Smooth muscle cell (in vitro differentiated cells): ENCODE measurements around the gene EEF1G. TPM values are rescaled to one million over a fixed set of nuclear protein-coding genes. Genes with fewer than 3 reads are reported as not detected.

ENCODE experiments used
- DNase-seq: peaks from one replicate; lab custom pipeline; 2025; ENCODE audit not compliant: unreplicated experiment; lab: John Stamatoyannopoulos, UW
- H2AFZ ChIP-seq: fragments of 200-600 bp; sonication (generic); 2 replicates; pipeline ENCODE4 v1.6.0; 2016; ENCODE audit warnings: antibody characterized with exemption, low read depth, mild to moderate bottlenecking
- H3F3A ChIP-seq: fragments of 200-600 bp; sonication (generic); 2 replicates; pipeline ENCODE4 v1.6.0; 2017; ENCODE audit warnings: antibody characterized with exemption, low read depth
- H3K27ac ChIP-seq: fragments of 200-600 bp; sonication (generic); 2 replicates; pipeline ENCODE4 v1.5.1; 2016; ENCODE audit warnings: low read depth, mild to moderate bottlenecking
- H3K27me3 ChIP-seq: fragments of 200-600 bp; sonication (generic); 2 replicates; pipeline ENCODE4 v1.6.1; 2016; ENCODE audit warnings: low read depth, mild to moderate bottlenecking
- H3K36me3 ChIP-seq: fragments of 200-600 bp; sonication (generic); 2 replicates; pipeline ENCODE4 v1.5.1; 2016; ENCODE audit warnings: low read depth
- H3K4me1 ChIP-seq: fragments of 200-600 bp; sonication (generic); 2 replicates; pipeline ENCODE4 v1.5.1; 2016; ENCODE audit warnings: low read depth
- H3K4me2 ChIP-seq: fragments of 200-600 bp; sonication (generic); 2 replicates; pipeline ENCODE4 v1.6.0; 2016; ENCODE audit warnings: mild to moderate bottlenecking
- H3K4me3 ChIP-seq: fragments of 200-600 bp; sonication (generic); 2 replicates; pipeline ENCODE4 v1.5.1; 2016; ENCODE audit warnings: mild to moderate bottlenecking
- H3K79me2 ChIP-seq: fragments of 200-600 bp; sonication (generic); 2 replicates; pipeline ENCODE4 v1.6.0; 2016; ENCODE audit warnings: low read depth, mild to moderate bottlenecking
- H3K9ac ChIP-seq: fragments of 200-600 bp; sonication (generic); 2 replicates; pipeline ENCODE4 v1.6.0; 2016; ENCODE audit warnings: low read depth
- H3K9me3 ChIP-seq: fragments of 200-600 bp; sonication (generic); replicated peaks from 2 replicates; pipeline ENCODE4 v1.5.1; 2016; ENCODE audit warnings: low read depth
- H4K20me1 ChIP-seq: fragments of 200-600 bp; sonication (generic); 2 replicates; pipeline ENCODE4 v1.6.0; 2016; ENCODE audit warnings: low read depth
- WGBS: methylation state at CpG from one replicate; pipeline ENCODE4 v1.1.7; 2016; ENCODE audit warnings: low lambda C conversion rate; 5-methylcytosine and 5-hydroxymethylcytosine counted together
- polyA plus RNA-seq: library from polyadenylated mRNA; unstranded; fragments of >200 nt; fragmentation: Nextera tagmentation; extraction: Ambion mirVana; gene quantifications from 2 replicates; pipeline ENCODE4 v1.2.1, GENCODE V29; 2016
- total RNA-seq: library from RNA; depleted of rRNA; stranded (reverse); fragments of >200 nt; gene quantifications from 2 replicates; pipeline ENCODE4 v1.2.3, GENCODE V29; 2014
- TF ChIP-seq, protein P1 (sequence below): fragments of 200-600 bp; sonication (generic); IDR thresholded peaks from 2 replicates; pipeline ENCODE4 v1.5.1; 2017; ENCODE audit warnings: borderline replicate concordance, mild to moderate bottlenecking, antibody characterized with exemption; ENCODE audit not compliant: insufficient read depth, poor library complexity, severe bottlenecking

Gene EEF1G
- total and polyA plus RNA-seq, 2 experiments from 2014 or later = 433 to 773 TPM

DNA sequence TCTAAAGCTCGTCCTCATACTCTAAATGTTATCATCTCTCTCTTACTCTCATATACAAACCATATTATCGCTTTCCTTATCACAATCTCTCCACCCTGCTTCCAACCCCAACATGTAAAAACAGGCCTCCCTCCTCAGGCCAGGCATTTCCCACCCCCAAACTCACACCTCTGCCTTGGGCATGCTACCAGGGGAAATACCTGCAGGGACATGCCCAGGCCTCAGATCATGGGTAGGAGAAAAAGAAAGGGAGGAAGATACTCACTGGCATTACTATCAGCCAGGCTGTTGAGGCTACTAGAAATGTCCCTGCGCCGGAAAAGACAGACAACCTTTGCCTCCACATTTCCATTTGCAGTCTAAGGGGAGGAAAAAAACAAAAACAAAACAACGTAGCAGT lies 26.2 kb upstream of the EEF1G start:
- no peaks in the 10 kb centered on the region for H3K27me3 ChIP-seq
- H3K4me1 ChIP-seq = peaks cover 15% of the 10 kb centered on the region
- WGBS = 46% methylated on average over 5 of the region's 5 CpGs
- H3F3A ChIP-seq = peaks cover 11% of the 10 kb centered on the region
- H3K27ac ChIP-seq = peak overlapping the region; percentile 82
- H3K4me3 ChIP-seq = peak overlapping the region; percentile 91
- H3K36me3 ChIP-seq = no peaks in the 10 kb centered on the region
- H3K9me3 ChIP-seq = no peaks in the 10 kb centered on the region
- H3K9ac ChIP-seq = peak overlapping the region; percentile 97
- H2AFZ ChIP-seq = no peak overlapping the region
- H4K20me1 ChIP-seq = peaks cover 31% of the 10 kb centered on the region
- TF ChIP-seq, protein P1, sequence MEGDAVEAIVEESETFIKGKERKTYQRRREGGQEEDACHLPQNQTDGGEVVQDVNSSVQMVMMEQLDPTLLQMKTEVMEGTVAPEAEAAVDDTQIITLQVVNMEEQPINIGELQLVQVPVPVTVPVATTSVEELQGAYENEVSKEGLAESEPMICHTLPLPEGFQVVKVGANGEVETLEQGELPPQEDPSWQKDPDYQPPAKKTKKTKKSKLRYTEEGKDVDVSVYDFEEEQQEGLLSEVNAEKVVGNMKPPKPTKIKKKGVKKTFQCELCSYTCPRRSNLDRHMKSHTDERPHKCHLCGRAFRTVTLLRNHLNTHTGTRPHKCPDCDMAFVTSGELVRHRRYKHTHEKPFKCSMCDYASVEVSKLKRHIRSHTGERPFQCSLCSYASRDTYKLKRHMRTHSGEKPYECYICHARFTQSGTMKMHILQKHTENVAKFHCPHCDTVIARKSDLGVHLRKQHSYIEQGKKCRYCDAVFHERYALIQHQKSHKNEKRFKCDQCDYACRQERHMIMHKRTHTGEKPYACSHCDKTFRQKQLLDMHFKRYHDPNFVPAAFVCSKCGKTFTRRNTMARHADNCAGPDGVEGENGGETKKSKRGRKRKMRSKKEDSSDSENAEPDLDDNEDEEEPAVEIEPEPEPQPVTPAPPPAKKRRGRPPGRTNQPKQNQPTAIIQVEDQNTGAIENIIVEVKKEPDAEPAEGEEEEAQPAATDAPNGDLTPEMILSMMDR = no peak
- peak overlapping the region; percentile 95 for H3K4me2 ChIP-seq
- DNase-seq = no peak
- peaks cover 30% of the 10 kb centered on the region for H3K79me2 ChIP-seq

DNA sequence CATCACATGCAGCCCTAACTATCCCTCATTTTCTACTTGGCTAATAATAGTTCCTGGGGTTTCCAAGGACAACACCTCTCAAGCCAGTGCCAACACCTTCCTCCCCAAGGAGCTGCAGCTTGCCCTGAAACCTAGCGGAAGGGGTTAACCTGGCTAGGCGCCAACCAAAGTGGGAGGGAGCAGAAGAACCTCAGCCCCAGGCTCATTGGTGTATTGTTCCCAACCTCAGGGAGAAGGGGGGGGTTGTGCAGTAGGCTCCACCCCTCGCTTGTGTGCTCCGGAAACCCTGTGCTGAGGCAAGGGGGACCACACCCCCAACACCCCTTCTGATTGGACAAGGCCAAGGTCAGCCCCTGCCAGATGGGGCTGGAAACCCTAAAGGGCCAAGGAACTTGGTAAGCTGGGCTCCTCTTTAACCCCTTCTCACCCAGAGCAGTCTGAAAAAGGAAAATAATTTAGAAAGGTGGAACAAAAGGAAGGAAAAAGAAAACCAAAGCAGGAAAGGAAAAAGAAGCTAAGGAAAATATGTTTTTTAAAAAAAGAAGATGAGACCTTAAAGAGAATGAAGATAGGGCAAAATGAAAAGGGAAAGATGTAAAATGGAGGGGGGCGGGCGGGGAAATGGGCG lies 25.5 kb upstream of the EEF1G start:
- no peaks in the 10 kb centered on the region for H3K27me3 ChIP-seq
- peaks cover 31% of the 10 kb centered on the region for H4K20me1 ChIP-seq
- peak overlapping the region; percentile 91 for H3K4me3 ChIP-seq
- no peak overlapping the region for H2AFZ ChIP-seq
- peak overlapping the region; percentile 95 for H3K4me2 ChIP-seq
- peaks cover 14% of the 10 kb centered on the region for H3K4me1 ChIP-seq
- 51% methylated on average over 7 of the region's 7 CpGs for WGBS
- H3K9me3 ChIP-seq = no peaks in the 10 kb centered on the region
- H3F3A ChIP-seq = peaks cover 11% of the 10 kb centered on the region
- DNase-seq = peak; percentile 24
- H3K79me2 ChIP-seq = peaks cover 30% of the 10 kb centered on the region
- TF ChIP-seq, protein P1 = no peak
- H3K36me3 ChIP-seq = no peaks in the 10 kb centered on the region
- H3K9ac ChIP-seq = peak overlapping the region; percentile 97
- H3K27ac ChIP-seq = peak overlapping the region; percentile 82

DNA sequence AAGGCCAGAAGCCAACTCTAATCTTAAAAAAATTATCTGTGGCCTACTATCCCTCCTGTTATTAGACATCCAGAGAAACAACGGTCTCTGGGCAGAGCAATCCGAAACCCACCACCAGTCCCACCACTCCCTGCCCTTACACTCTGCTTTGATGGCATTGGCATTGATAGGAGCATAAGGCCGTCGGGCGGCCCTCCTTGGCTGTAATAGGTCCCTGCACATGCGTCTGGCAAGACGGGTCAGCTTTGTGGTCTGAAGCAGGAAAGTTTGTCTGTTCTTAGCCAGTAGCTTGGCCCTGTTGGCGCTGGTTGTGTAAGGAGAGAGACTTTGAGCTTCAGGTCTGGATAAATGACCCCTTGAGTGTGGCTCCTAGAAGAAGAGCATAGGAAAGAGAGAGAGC lies 21.4 kb upstream of the EEF1G start:
- TF ChIP-seq, protein P1 = no peak

More for the DNA sequence above, 21.4 kb upstream of the EEF1G start:
- Histone ChIP-seq H3K9me3 (no peaks in the 10 kb centered on the region), H3K27me3 (no peaks in the 10 kb centered on the region), H3K27ac (no peak overlapping the region), H2AFZ (no peak overlapping the region), H4K20me1 (peaks cover 22% of the 10 kb centered on the region), H3K36me3 (no peaks in the 10 kb centered on the region), H3F3A (peaks cover 14% of the 10 kb centered on the region), H3K4me3 (no peak overlapping the region), H3K79me2 (peaks cover 24% of the 10 kb centered on the region), H3K4me1 (peaks cover 9% of the 10 kb centered on the region), H3K9ac (no peak overlapping the region), H3K4me2 (no peak overlapping the region)
- WGBS = 95% methylated on average over 8 of the region's 8 CpGs
- DNase-seq = no peak
